Activated effector memory CD4-positive, alpha-beta T cell treated with anti-CD3 and anti-CD28 coated beads, Interleukin-2, amount 50 U/mL, for 16 hours (primary cell): ENCODE measurements around the gene VANGL2.

ENCODE experiments used
- DNase-seq: peaks from one replicate; pipeline ENCODE4 v3.0.0-alpha.2; 2020

VANGL2 gene

DNA sequence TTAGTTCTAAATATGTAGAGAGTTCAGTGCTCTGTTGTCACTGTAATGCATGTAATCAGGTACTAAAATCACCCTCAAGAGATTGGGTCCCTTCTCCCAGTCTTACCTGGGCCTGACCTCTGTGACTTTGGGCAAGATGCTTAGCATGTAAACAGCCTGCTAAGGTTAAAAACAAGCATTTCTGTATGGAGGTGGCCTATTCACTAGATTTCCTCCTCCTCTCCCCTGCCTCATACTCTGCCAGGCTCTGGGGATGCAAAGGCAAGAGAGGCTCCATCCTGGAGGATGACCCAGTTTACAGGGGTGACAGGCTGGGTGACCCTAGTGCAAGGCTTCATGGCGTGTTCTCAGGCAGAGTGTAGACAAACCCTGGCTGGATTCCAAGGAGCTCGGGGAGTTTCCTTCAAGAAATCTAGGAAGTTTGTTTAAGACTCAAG is 28.8 kb downstream of the VANGL2 start:
- DNase-seq = peak; percentile 68

DNA sequence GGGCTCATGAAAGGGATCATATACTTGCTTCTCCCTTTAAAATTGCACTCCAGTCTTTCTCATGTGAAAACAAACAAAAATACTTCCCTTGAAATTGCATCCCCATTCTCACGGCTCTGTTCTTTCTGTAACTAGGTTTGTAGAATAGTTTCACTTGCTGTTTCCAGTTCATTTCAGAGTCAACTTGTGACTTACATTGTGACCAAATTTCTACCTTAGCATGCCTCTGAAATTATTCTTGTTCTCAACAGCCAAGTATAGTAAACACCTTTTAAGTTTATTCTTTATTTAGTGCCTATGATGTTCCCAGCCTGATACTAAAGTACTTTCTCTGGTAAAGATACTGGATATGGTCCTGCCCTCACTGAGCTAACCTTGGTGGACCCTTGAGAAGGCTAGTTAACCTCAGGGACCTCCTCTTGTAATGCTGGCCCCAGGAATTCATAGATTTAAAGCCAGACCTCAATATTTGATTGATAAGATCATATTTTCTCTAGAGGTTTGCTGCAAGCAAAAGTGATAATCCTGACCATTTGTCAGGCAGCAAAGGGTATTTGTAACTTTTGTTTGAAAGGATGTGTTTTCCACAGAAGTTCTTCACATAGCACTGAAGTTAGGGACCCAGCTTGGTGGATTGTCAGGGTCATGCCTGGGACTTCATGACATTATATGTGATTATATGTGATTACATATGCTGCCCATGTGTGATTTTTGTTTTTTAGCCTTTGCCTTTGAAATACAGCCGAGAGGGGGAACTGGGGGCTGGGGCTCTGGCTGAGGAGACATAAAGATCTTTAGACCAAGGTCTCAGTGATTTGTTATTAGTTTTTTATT is 29.6 kb downstream of the VANGL2 start:
- DNase-seq = no peak

DNA sequence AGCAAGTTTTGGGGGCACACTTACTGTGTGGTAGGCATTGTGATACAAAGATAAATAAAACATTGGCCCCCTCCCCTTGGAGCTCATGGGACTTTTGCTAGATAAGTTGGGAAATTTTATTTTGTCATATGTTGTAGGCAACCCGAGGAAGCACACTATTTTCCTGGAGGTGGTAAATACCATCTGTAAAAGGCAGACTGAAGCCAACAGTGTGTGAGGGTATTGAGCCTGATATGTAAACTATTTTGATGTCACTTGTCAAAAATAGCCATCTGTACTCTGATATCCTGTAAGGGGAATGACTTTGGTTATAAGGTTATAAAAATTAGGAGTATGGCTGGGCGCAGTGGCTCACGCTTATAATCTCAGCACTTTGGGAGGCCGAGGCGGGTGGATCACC is 30.6 kb downstream of the VANGL2 start:
- no peak for DNase-seq

DNA sequence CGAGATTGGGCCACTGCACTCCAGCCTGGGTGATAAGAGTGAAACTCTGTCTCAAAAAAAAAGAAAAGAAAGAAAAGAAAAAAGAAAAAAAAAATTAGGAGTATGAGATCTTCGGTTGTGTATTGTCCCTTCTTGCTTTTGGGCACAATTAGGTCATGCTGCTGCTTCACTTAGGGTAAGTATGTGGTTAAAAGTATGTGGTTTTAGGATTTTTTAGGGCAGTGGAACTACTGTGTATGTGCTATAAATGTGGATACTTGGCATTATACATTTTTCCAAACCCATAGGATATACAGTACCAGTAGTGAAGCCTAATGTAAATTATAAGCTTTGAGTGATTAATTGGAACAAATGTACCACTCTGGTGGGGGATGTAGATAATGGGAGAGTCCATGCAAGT is 31.2 kb downstream of the VANGL2 start:
- no peak for DNase-seq

DNA sequence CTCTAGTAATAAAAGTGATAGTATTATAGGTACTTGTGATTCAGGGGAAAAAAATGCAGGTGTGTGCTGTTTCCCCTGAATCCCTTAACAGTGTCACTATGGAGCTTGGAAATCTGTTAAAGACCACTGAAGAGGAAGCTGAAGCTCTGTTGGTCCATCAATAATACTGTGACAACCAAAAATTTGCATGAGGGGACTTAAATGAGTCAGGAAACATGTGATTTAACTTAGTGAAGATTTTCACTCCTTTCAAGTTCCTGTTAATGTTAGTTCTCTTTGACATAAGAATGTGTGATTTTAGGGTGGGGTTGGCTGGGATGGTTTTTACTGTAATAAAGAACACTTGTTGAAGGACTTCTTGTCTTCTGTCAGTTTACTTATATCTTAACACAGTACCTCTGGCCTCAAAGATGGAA is 32.0 kb downstream of the VANGL2 start:
- no peak for DNase-seq

DNA sequence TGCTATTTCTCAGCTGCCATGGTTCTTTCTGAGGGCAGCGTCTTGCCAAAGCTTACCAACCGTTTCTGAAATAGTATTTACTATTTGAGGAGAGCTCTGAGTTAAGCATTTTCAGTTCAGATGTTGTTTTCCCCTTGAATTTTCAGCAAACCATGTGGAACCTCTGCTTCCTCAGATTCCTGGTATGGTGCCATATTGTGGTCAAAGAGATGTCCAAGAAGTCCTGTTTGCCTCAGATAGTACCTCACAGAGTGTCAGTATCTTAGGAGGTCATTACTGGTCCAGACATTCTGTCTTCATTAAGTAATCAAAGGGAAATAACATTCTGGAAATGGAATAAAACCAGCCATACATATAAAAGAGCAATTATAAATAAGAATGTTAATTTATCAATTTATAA is 36.6 kb downstream of the VANGL2 start:
- DNase-seq = no peak

DNA sequence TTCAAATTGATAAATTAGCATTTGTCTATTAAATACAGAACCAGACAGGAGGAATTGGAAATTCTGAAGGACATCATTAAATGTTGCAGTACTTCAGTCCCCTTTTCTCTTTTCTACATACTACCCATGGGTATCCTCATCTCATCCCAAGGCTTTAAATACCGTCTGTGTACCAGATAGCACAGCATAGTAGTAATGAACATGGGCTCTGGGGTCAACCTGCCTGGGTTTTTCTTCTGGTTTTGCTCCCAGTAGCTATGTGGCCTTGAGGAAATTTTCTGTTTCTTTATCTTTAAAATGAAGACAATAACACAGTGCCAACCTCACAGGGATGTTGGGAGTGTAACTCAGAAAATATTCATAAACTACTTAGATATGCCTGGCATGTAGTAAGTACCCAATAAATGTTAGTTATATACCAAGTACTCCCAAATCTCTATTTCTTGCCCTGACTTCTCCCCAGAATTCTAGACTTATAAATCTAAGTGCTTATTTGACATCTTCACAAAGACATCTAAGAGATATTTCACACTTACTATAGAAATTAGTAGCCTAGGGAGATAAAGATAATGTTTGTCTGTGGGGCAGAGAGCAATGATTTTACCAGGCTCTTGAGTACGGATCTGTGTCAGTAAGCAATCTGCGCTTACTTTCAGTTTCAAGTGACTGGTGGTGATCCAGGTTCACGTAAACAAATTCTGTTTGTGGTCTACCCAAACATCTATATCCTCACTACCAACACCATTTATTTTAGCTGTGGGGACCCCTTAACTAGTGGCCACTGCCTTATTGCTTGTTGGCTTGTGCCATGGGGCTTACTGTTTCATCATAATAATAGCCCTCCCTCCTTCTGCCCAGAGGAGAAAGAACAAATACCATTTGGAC is 37.3 kb downstream of the VANGL2 start:
- DNase-seq = no peak

DNA sequence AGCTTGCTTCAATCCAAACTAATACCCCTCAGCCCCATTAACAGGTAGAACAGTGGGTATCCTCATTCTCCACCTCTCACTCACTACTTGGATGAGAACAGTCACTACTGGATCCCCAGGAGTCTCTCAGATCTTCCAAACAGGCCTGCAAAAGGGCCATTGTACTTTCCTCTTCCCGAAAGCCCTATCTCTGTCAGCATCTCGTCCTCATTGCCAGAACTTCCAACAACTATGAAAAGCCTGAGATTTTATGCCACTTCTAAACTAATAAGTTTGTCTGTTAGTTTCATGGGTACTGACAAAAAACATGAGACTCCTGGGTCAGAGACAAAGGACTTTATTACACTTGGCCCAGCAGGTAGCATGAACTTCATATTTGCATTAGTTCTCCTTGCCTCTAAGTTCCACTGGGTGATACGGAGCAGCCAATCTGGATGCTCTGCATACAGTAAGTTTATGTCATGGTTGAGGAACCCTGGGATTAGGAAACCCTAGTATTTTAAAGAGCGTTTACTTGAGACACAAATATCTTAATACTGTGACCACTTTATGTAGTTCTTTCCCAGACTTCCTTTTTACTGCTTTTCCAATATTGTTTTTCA is 38.1 kb downstream of the VANGL2 start:
- DNase-seq = no peak

DNA sequence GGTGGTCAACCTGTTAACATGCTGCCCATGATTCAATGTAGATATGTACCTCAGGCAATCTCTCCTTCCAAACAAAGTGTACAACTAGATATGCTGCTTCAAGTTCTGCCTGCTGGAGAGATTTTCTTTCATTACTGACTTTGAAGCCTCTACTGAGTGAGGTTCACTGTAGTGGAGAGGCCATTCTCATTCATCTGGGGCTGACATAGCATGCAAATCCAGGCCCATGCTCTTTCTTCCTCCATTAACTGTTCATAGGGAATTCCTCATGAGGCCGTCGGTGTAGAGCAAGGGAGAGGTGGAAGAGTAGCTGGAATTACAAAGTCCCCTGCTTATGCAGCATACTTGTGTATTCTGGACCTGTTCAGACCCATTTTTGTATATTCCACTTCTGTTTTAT is 38.6 kb downstream of the VANGL2 start:
- no peak for DNase-seq

DNA sequence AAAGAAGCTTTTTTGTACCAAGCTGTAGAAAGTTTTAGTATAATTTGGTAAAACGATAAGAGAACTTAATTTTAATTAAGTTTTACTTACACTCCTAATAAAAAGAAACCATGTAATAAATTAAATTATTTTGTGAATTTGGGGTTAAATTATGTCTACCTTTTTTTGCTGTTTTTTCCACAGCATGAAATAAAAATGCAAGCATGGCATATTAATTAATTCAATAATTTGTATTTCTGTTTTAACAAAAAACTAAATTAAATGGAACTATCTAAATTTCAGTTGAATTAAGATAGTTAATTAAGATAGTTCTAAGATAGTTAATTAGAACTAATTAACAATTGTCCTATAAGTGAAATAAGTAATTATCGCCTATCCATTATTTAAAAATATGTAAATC is 39.4 kb downstream of the VANGL2 start:
- no peak for DNase-seq

DNA sequence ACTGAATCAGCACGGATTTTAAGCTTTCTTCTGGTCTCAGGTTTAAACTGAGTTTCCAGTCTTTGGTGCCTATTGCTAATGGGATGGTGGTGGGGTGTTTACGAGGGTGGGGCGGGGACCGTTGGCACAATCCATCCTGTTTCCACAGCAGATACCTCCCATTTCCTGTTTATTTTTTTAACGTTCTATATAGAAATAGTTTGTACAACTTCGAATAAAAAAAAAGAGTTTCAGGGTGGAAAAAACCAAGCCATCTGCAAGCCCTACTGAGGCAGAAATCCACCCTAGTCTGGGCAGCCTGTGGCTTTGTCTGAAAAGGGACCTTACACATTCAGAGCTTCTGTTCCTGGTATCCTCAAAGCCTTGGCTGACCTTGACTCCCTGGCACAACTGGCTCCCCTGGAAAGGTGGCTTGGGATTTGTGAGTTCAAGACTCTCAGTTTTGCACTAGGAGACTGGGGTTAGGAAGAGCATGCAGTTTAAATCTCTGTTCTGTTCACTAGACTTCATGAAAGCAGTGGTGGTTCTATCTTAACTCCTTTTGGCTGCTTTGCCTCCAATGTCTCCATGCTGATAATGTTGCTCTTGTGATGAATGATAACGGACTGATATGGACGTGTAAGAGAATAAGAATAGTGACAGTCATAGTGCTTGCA is 46.7 kb downstream of the VANGL2 start:
- DNase-seq = no peak

DNA sequence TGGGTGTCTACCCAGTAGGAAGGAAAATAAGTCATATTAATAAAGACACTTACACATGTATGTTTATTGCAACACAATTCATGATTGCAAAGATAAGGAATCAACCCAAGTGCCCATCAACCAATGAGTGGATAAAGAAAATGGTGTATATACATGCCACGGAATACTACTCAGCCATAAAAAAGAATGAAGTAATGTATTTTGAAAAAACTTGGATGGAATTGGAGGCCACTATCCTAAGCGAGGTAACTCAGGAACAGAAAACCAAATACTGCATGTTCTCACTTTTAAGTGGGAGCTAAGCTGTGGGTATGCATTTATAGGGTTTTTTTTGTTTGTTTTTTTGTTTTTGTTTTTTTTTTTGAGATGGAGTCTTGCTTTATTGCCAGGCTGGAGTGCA is 49.1 kb downstream of the VANGL2 start:
- no peak for DNase-seq

DNA sequence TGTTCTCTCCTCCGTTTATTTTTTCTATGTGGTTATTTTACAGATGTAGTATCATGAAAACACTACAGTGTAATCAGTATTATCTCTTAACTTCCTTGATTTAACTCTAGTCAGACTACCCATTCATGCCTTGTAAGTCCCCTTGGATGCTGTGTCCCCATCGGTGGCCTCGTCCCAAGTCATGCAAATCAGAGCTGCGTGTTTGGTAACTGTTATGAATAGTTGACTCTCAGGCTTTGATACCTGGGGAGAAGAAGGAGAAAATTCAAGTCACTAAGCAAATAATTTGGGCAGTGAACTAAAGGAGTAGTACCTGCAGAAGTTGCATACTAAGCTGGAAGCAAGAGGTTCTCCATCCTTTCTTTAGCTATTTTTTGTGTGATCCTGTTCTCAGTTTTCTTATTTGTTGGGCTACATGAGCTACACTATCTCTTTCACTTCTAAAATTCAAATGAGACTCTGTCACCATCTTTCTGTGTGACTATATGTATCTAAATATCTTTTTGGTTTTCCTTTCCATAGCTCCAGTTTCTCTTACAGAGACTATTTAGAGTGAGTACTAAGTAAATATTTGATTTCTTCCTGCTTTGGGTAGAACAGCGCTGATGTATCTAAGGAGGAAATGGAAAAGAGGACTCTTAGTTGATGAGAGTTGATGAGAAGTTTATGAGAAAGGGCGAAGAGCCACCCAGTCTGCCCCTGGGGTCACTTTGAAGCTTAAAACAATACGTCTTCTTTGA is 50.9 kb downstream of the VANGL2 start:
- no peak for DNase-seq

DNA sequence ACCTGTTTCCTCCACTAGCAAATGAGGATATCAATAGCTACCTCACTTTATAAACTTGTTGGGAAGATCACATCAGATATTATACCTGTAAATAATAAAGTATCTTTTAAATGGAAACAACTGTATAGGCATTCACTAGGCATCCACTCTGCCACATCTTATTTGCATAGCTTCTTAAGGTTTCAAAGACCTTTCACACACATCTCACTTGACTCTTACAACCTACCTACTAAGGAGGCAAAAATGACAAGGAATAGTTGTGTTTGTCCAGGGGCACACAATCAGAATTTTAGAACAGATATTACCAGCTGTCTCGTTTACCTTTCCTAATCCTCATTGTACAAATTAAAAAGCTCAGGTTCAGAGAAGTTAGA is 51.5 kb downstream of the VANGL2 start:
- no peak for DNase-seq

DNA sequence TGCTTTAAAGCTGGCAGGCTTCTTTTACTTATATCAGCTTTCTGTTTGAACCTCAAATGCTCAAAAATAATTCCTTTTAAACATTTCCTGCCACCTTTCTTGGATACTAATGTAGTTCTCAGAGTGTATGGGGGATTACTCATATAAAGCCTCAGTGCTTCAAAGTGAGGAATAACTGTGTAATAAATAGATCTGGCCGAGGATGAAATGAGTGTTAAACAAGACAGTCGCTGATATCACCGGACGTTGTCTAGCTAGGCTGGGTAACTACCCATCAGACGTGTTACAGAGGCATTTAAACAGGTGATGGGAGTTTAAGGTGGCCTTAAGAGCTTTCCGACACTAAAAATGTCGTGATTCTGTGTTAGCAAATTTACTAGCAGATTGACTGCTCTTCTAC is 53.1 kb downstream of the VANGL2 start:
- peak; percentile 63 for DNase-seq

DNA sequence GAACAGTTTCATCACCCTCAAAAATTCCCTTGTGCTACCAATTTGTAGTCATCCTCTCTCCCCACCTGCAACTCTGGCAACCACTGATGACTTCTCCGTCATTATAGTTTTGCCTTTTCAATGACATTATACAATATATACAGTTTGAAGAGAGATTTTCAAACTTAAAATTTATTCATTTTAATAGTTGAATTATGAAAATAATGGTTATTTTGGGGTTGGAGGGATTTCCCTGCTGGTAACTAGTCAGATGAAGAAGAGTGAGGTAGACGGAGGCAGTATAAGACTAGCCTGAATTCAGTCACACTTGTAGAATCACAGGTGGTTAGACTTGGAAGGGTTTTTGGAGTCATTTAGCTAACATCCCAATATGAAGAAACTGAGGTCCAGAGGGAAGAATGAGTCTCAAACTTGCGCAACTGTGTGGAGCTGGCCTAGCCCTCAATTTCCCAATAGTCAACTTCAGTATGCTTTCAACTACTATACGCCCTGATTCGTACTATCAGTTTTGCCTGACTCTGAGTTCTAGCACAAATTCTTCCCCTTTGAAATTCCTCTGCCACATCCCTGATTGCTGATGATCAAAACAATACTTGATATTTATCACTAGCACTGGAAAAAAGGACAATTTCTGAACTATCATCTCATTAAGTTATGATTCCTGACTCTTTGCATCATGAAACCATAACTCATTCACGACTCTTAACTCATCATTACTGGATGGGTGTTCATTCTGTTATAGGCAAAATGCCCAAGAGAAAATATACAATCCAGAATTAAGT is 54.2 kb downstream of the VANGL2 start:
- no peak for DNase-seq

DNA sequence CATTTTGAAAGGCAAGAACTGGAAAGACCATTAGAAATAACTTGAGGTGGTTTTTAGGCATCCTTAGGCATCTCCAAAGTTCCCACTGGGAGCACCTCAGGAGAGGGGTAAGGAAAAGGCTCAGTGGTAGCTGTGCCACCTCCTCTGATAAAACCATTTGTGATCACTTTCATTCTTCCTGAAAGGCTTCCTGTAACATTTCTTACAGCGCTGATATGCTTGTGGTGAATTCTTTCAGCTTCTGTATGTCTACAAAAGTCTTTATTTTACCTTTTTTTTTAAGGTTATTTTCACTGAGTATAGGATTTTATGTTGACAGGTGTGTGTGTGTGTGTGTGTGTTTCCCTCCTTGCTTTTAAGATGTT is 54.8 kb downstream of the VANGL2 start:
- DNase-seq = no peak

DNA sequence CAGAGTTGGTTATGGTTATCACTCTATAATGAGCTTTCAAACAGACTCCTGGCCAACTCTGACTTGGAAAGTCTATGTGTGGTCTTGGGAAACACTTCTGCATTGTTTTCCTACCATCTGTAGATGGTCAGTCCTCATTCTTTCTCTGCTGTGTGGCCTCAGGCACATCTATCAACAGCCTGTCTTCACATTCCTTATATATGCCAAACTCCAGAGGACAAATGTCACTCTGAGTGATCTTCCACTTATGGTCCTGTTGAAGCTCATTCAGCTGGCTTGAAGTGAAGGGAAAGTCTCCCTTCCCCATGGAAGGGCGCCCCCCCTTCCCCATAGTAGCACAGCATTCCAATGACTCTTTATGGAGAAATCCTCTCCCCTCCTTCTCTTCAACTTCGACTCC is 58.7 kb downstream of the VANGL2 start:
- DNase-seq = no peak

DNA sequence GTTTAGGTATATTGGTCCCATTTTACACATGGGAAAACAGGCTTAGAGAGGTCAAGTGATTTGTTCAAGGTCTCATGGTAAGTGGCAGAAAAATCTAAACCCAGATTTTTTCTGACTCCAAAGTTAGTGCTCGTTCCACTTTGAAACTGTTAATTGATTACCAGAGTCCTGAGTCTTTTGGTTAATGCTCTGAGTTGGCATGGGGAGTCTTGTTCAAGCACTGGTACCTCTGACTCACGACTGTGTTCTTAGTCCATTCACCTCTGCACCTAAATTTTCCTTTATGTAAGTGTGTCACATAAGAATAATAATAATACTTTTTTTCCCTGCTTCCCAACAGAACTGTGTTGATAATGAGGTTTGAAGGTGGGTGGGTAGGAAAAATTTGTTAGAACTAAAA is 59.3 kb downstream of the VANGL2 start:
- no peak for DNase-seq

DNA sequence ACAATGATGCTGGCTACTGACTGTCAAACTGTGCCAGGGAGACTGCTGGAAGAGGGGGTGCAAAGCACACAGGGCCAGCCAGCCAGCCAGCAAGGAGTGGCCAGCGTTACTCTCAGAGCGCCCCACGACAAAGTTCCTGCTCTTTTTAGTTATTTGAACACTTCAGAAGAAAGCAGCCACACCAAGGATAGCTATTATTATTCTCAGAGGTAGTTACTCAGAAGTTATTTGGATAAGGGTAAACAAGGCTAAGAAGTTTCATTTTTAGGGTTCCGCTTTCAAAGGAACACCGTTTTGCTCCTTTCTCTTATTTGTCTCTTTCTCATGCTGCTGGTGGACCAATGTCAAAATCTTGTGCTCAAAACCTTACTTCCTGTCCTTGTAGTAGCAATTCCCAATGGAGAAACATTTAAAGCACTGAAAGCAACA is 59.9 kb downstream of the VANGL2 start:
- no peak for DNase-seq

DNA sequence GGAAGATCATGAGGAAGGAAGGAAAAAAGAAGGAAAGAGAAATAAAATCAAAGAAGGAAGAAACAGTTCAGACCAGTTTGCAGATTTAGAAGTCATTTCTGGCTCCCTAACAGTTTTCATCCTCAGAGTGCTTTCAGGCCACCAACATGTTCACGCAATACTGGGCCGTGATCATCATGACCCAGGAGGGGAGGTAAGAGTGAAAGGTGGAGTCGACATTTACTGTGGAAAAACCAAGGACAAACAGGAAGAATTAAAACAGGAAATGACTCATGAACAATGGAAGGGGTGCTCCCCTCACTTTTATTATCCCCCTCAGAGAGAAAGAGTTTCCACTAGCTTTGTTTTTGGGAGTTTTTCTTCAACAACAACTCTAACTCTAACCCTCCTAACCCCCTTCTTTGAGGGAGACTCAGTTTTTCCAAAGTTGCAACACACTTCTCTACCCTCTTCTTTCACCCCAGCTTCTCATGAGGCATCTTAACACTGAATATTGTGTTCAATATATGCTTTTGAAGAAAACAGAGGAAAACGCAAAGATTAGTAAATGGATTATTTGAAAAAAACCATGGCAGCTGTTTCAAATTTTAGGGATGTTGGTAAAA is 60.4 kb downstream of the VANGL2 start:
- DNase-seq = peak; percentile 73
